Measurements from ENCODE around the gene ZNF530.

Gene ZNF530

GRCh38 chr19:57615346-57615745, 15.7 kb downstream of the ZNF530 start:
- no peak for DNase-seq

GRCh38 chr19:57620673-57621348, 21.1 kb downstream of the ZNF530 start:
- DNase-seq: peak; percentile 50

GRCh38 chr19:57623091-57623490, 23.4 kb downstream of the ZNF530 start:
- no peak for DNase-seq

- peak; percentile 99 for DNase-seq
These were observed 33.5 kb downstream of the ZNF530 start, which contains the start of gene ZNF211 for GRCh38 chr19:57632987-57633831. ZNF211 (plus strand) TSS chr19:57633168; CDS start chr19:57633347, 179 bp downstream.

- DNase-seq: no peak
These were observed 34.1 kb downstream of the ZNF530 start for GRCh38 chr19:57633832-57634131.

GRCh38 chr19:57637379-57637778, 37.7 kb downstream of the ZNF530 start:
- DNase-seq: peak; percentile 26

GRCh38 chr19:57641715-57642234, 42.1 kb downstream of the ZNF530 start:
- DNase-seq: no peak

GRCh38 chr19:57642396-57643046, 42.8 kb downstream of the ZNF530 start:
- DNase-seq: no peak

GRCh38 chr19:57643734-57644133, 44.0 kb downstream of the ZNF530 start:
- no peak for DNase-seq

GRCh38 chr19:57648331-57649003, 48.8 kb downstream of the ZNF530 start:
- no peak for DNase-seq

GRCh38 chr19:57651654-57651996, 51.9 kb downstream of the ZNF530 start:
- no peak for DNase-seq

GRCh38 chr19:57653689-57654088, 54.0 kb downstream of the ZNF530 start:
- no peak for DNase-seq

- DNase-seq: no peak
These were observed 55.8 kb downstream of the ZNF530 start for GRCh38 chr19:57655443-57655842.

- DNase-seq: no peak
These were observed 56.7 kb downstream of the ZNF530 start for GRCh38 chr19:57656346-57656745.
